HG03064 (cell line): ENCODE data around the gene KCTD6.
"Not testable (repeated sequence)": the region's sequence is repeated elsewhere in the genome, so short reads cannot be mapped to it uniquely, and the experiment has no call there.

Source experiments
- ATAC-seq: cut with Tn5 transposase; IDR thresholded peaks from one replicate; pipeline ENCODE4 v1.9.1; 2021; ENCODE audit warnings: low read depth; ENCODE audit not compliant: unreplicated experiment

Gene KCTD6

GRCh38 chr3:58522759-58523425 lies 31.0 kb downstream of the KCTD6 start:
- no peak for ATAC-seq

GRCh38 chr3:58524326-58524888 lies 32.5 kb downstream of the KCTD6 start:
- no peak for ATAC-seq

GRCh38 chr3:58526515-58526957 lies 34.6 kb downstream of the KCTD6 start:
- no peak for ATAC-seq

- ATAC-seq: not testable (repeated sequence)
Observed at GRCh38 chr3:58527440-58527839, 35.5 kb downstream of the KCTD6 start.

GRCh38 chr3:58528629-58529028 lies 36.7 kb downstream of the KCTD6 start:
- no peak for ATAC-seq

- ATAC-seq: no peak
Observed at GRCh38 chr3:58529516-58530353, 37.8 kb downstream of the KCTD6 start.

- ATAC-seq: no peak
Observed at GRCh38 chr3:58530354-58530865, 38.5 kb downstream of the KCTD6 start.

GRCh38 chr3:58531555-58531954 lies 39.7 kb downstream of the KCTD6 start:
- no peak for ATAC-seq

- ATAC-seq: no peak
Observed at GRCh38 chr3:58531956-58532355, 40.1 kb downstream of the KCTD6 start.

GRCh38 chr3:58532794-58533220 lies 40.9 kb downstream of the KCTD6 start:
- ATAC-seq: peak; percentile 78

- no peak for ATAC-seq
Observed at GRCh38 chr3:58534592-58535494, 42.9 kb downstream of the KCTD6 start.

- no peak for ATAC-seq
Observed at GRCh38 chr3:58535531-58536500, 43.9 kb downstream of the KCTD6 start.

GRCh38 chr3:58536501-58537411 lies 44.9 kb downstream of the KCTD6 start, which contains the start of gene ACOX2:
Gene ACOX2 (minus strand): TSS chr3:58537190. CDS start chr3:58535106, 2,084 bp downstream.
- ATAC-seq: no peak

GRCh38 chr3:58537412-58538301 lies 45.8 kb downstream of the KCTD6 start:
- no peak for ATAC-seq

GRCh38 chr3:58539626-58540025 lies 47.7 kb downstream of the KCTD6 start:
- ATAC-seq: no peak

GRCh38 chr3:58540176-58540858 lies 48.4 kb downstream of the KCTD6 start:
- ATAC-seq: no peak
